Esophagus muscularis mucosa (tissue), 3 donors: ENCODE results near the gene B3GAT2.

Experiments
- CTCF ChIP-seq, 3 experiments: fragments of 200-600 bp in 2 of 3; fragments of 450-650 bp in 1 of 3; sonication (generic) in 2 of 3; IDR thresholded peaks; one replicate each; pipeline ENCODE4 v1.5.1; 2017 to 2019; ENCODE audit warnings: antibody characterized with exemption in 3 of 3, mild to moderate bottlenecking in 2 of 3, moderate library complexity in 1 of 3
- POLR2A ChIP-seq: fragments of 450-650 bp; IDR thresholded peaks from one replicate; pipeline ENCODE4 v1.6.1; 2017; ENCODE audit warnings: antibody characterized with exemption, moderate library complexity, mild to moderate bottlenecking, low read depth

GRCh38 chr6:70982747-70983146, 25.9 kb upstream of the B3GAT2 start:
- no peak for TF ChIP-seq CTCF (IDR thresholded peaks at IDR 0.05)
- TF ChIP-seq POLR2A, result no peak
